Sigmoid colon (tissue), 7 donors: ENCODE data around the gene SERPINA6. TPM values are rescaled to one million over a fixed set of nuclear protein-coding genes. Genes with fewer than 3 reads are reported as not detected.

ENCODE experiments used
- DNase-seq: peaks from one replicate; pipeline ENCODE4 v3.0.0-alpha.2; 2019
- H3K27ac ChIP-seq, 4 donors: fragments of 200-600 bp; sonication (generic); one replicate each; pipeline ENCODE4 v1.5.1; 2016 to 2019; ENCODE audit warnings: mild to moderate bottlenecking in 1 of 4
- H3K27me3 ChIP-seq, 3 donors: fragments of 200-600 bp; sonication (generic); one replicate each; pipeline ENCODE4 v1.5.1; 2019; ENCODE audit warnings: mild to moderate bottlenecking in 1 of 3
- H3K36me3 ChIP-seq, 4 donors: fragments of 200-600 bp; sonication (generic); one replicate each; pipeline ENCODE4 v1.5.1; 2016 to 2019
- H3K4me1 ChIP-seq, 4 donors: fragments of 200-600 bp; sonication (generic); one replicate each; pipeline ENCODE4 v1.5.1; 2017 to 2019
- H3K4me3 ChIP-seq, 4 donors: fragments of 200-600 bp; sonication (generic); one replicate each; pipeline ENCODE4 v1.5.1; 2017 to 2019; ENCODE audit warnings: mild to moderate bottlenecking in 2 of 4, moderate library complexity in 1 of 4
- H3K9me3 ChIP-seq, 4 donors: fragments of 200-600 bp in 3 of 4; sonication (generic) in 3 of 4; one replicate each; pipeline versions ENCODE4 v1.5.1 to v1.6.1; 2013 to 2019
- CTCF ChIP-seq, 4 experiments: fragments of 450-650 bp in 3 of 4; fragments of 200-600 bp in 1 of 4; IDR thresholded peaks; one replicate each; pipeline ENCODE4 v1.5.1; 2016 to 2019; ENCODE audit warnings: antibody characterized with exemption in 4 of 4, mild to moderate bottlenecking in 3 of 4, moderate library complexity in 2 of 4
- EP300 ChIP-seq, 4 donors: sonication (generic); formaldehyde crosslinking; IDR thresholded peaks; one replicate each; pipeline ENCODE4 v1.6.1; 2017; ENCODE audit warnings: antibody characterized with exemption in 4 of 4
- POLR2A ChIP-seq, 2 donors: fragments of 450-650 bp; IDR thresholded peaks; one replicate each; pipeline ENCODE4 v1.6.1; 2016; ENCODE audit warnings: antibody characterized with exemption in 2 of 2, mild to moderate bottlenecking in 2 of 2, moderate library complexity in 2 of 2
- POLR2AphosphoS5 ChIP-seq, 4 donors: sonication (generic); formaldehyde crosslinking; IDR thresholded peaks; one replicate each; pipeline ENCODE4 v1.6.1; 2017; ENCODE audit warnings: antibody characterized with exemption in 4 of 4
- WGBS, 2 donors: extraction: QIAGEN DNeasy Blood & Tissue Kit; methylation state at CpG; one replicate each; pipeline ENCODE4 v1.1.7; 2013; 5-methylcytosine and 5-hydroxymethylcytosine counted together
- intact Hi-C: fragments of 100-400 bp; cut with DNase I; formaldehyde crosslinking; loops from one replicate; pipeline ENCODE4 v1.15.1; 2023
- polyA plus RNA-seq, 3 donors: library from polyadenylated mRNA; stranded (reverse); fragments of 200-250 nt; gene quantifications; one replicate each; pipeline ENCODE4 v1.2.3, GENCODE V29; 2013
- total RNA-seq, 4 donors: library from RNA; depleted of rRNA; stranded (reverse); fragments of >200 nt; gene quantifications; one replicate each; pipeline ENCODE4 v1.1.0, GENCODE V29; 2016
- donor health status: healthy with polysubstance abuse.
- donor health status: Bipolar disorder and iron deficiency.
- donor health status: healthy.

The SERPINA6 gene
- total and polyA plus RNA-seq, 7 donors, result 2.0 TPM; not detected in 6

DNA sequence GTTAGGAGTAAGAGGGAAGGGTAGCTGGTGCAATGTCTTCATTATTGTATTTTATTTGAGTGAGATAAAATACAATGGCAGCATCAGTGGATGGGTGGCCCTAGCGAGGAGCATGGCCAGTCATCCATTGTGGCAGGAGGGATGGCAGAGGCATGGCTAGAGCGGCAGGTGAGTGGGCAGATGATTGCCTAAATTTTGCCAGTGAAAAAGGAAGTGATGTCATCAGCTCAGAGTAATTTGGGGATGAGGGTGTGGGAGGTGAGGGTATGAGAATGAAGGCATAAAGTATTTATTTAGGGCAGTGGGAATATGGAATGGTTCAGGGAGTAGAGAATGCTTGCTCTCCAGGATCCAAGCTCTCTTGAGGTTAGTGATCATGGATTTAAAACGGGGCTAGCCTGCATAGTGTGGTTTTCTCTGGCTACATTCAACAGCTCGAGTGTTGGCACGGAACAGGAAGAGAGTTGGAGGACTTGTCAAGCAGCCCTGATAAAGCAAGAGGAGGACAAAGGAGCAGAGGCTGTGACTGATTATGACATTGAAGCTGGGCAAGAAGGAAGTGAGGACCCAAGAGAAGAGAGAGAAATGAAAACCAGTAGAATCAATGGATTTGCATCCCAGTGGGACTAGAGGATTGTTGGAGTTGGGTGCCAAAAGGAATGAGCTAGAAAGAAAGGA lies 18.7 kb upstream of the SERPINA6 start:
- no peaks in the 10 kb centered on the region for H3K27me3 ChIP-seq
- peaks cover 0 to 11% (median 10%) of the 10 kb centered on the region in 4 donors for H3K4me1 ChIP-seq
- no peak overlapping the region for H3K4me3 ChIP-seq
- no peaks in the 10 kb centered on the region for H3K36me3 ChIP-seq
- intact Hi-C loops, result no loop called here
- H3K27ac ChIP-seq, result no peak overlapping the region
- H3K9me3 ChIP-seq, result no peaks in the 10 kb centered on the region
- DNase-seq, result no peak
- 38 to 49% methylated on average over 5 of the region's 5 CpGs for WGBS, 2 donors
- TF ChIP-seq POLR2AphosphoS5 (IDR thresholded peaks at IDR 0.05), result no peak
- no peak for TF ChIP-seq POLR2A (IDR thresholded peaks at IDR 0.05)
- TF ChIP-seq CTCF (IDR thresholded peaks at IDR 0.05), result no peak
- no peak for TF ChIP-seq EP300 (IDR thresholded peaks at IDR 0.05)

DNA sequence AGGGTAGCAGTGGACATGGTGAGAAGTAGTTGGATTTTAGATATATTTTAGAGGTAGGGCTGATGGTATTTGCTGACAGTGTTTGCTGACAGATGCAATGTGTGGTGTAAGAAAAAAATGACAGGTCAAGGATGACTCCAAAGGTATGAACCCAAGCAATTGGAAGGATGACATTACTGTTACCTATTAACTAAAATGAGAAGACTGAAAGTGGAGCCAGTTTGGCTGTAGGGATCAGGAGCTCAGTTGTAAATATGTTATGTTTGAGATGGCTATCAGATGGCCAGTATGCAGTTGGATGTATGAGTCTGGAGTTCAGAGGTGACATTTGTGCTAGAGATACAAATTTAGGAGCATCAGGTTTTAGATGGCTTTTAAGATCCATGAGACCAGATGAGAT lies 17.4 kb upstream of the SERPINA6 start:
- Histone ChIP-seq H3K9me3 (no peaks in the 10 kb centered on the region), H3K4me1 (peaks cover 0 to 11% (median 10%) of the 10 kb centered on the region in 4 donors), H3K36me3 (no peaks in the 10 kb centered on the region), H3K4me3 (no peak overlapping the region), H3K27me3 (no peaks in the 10 kb centered on the region), H3K27ac (no peak overlapping the region)
- DNase-seq, result no peak
- intact Hi-C loops, result no loop called here
- no peak for TF ChIP-seq CTCF (IDR thresholded peaks at IDR 0.05)
- no peak for TF ChIP-seq POLR2AphosphoS5 (IDR thresholded peaks at IDR 0.05)
- no peak for TF ChIP-seq POLR2A (IDR thresholded peaks at IDR 0.05)
- no peak for TF ChIP-seq EP300 (IDR thresholded peaks at IDR 0.05)

- intact Hi-C loops, result no loop called here
- Histone ChIP-seq H3K27ac (no peak overlapping the region), H3K27me3 (no peaks in the 10 kb centered on the region), H3K36me3 (no peaks in the 10 kb centered on the region), H3K4me3 (no peak overlapping the region), H3K9me3 (no peaks in the 10 kb centered on the region), H3K4me1 (peaks cover 0 to 11% (median 10%) of the 10 kb centered on the region in 4 donors)
- DNase-seq, result no peak
- WGBS, 2 donors, result 90 to 94% methylated on average over 2 of the region's 2 CpGs
- TF ChIP-seq POLR2A (IDR thresholded peaks at IDR 0.05) (no peak), POLR2AphosphoS5 (IDR thresholded peaks at IDR 0.05) (no peak), CTCF (IDR thresholded peaks at IDR 0.05) (no peak), EP300 (IDR thresholded peaks at IDR 0.05) (no peak)
Observed at GRCh38 chr14:94338023-94338422, 14.9 kb upstream of the SERPINA6 start.

DNA sequence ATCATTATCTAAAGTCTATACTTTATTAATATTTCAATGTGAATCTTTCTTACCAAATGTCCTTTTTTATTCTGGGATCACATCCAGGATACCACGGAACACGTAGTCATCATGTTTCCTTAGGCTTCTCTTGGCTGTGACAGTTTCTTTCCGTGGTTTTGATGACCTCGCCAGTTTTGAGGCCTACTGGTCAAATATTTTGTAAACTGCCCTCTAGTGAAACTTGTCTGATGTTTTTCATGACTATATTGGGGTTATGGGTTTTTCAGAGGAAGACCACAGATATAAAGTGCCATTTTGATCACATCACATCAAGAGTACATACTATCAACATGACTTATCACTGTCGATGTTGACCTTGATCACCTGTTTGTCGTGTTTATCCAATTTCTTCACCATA lies 14.1 kb upstream of the SERPINA6 start:
- H3K4me3 ChIP-seq, result no peak overlapping the region
- intact Hi-C loops, result no loop called here
- TF ChIP-seq CTCF (IDR thresholded peaks at IDR 0.05) (no peak), EP300 (IDR thresholded peaks at IDR 0.05) (no peak), POLR2AphosphoS5 (IDR thresholded peaks at IDR 0.05) (no peak), POLR2A (IDR thresholded peaks at IDR 0.05) (no peak)
- no peak overlapping the region for H3K27ac ChIP-seq
- H3K36me3 ChIP-seq, result no peaks in the 10 kb centered on the region
- H3K27me3 ChIP-seq, result no peaks in the 10 kb centered on the region
- no peak for DNase-seq
- H3K4me1 ChIP-seq, result peaks cover 0 to 6% (median 4%) of the 10 kb centered on the region in 4 donors
- no peaks in the 10 kb centered on the region for H3K9me3 ChIP-seq
- 83 to 86% methylated on average over 6 of the region's 6 CpGs for WGBS, 2 donors

- no peak for DNase-seq
- 68 to 74% methylated on average over 4 of the region's 4 CpGs for WGBS, 2 donors
- no peak overlapping the region for H3K27ac ChIP-seq
- no peaks in the 10 kb centered on the region for H3K9me3 ChIP-seq
- TF ChIP-seq POLR2AphosphoS5 (IDR thresholded peaks at IDR 0.05) (no peak), CTCF (IDR thresholded peaks at IDR 0.05) (no peak), POLR2A (IDR thresholded peaks at IDR 0.05) (no peak), EP300 (IDR thresholded peaks at IDR 0.05) (no peak)
- intact Hi-C loops, result no loop called here
- no peak overlapping the region for H3K4me3 ChIP-seq
- H3K4me1 ChIP-seq, result no peaks in the 10 kb centered on the region
- no peaks in the 10 kb centered on the region for H3K27me3 ChIP-seq
- no peaks in the 10 kb centered on the region for H3K36me3 ChIP-seq
Observed at GRCh38 chr14:94334872-94335271, 11.7 kb upstream of the SERPINA6 start.
